Right lung (tissue), 5 donors: ENCODE data around the gene TUNAR. TPM values are rescaled to one million over a fixed set of nuclear protein-coding genes. Genes with fewer than 3 reads are reported as not detected.

ENCODE experiments used
- DNase-seq, 2 donors: peaks; one replicate each; pipeline ENCODE4 v3.0.0-alpha.2; 2013
- polyA plus RNA-seq, 5 donors: library from polyadenylated mRNA; unstranded; fragments of 120-200 nt; gene quantifications; one replicate each; pipeline versions ENCODE4 v1.2.1 to v1.2.3, GENCODE V29; 2013; ENCODE audit warnings: inconsistent platforms in 1 of 5, low replicate concordance in 1 of 5; ENCODE audit not compliant: insufficient read length in 5 of 5, insufficient read depth in 1 of 5

TUNAR gene
- polyA plus RNA-seq, 5 donors, result 0.09 to 0.23 (median 0.12) TPM; not detected in 1

DNA sequence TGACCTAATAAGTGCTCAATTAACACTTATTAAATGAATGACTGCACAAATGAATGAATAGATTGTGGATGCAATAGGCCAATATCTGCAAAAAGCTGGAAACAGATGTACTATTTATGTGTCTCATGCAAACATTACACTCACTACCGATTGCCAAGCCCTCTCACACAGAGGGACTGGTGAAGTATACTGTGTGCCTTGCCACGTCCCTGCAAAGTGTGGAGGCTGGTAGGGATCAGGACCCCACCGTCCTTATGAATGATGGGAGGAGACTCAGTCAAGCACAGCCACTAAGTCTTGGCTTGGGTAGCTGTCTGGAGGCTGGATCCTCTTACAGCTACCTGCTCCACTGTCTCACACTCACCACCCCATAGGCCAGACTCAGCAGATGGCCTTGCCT lies 3.9 kb upstream of the TUNAR start:
- no peak for DNase-seq

- no peak for DNase-seq
Measured at GRCh38 chr14:95875831-95876760, 536 bp upstream of the TUNAR start.

DNA sequence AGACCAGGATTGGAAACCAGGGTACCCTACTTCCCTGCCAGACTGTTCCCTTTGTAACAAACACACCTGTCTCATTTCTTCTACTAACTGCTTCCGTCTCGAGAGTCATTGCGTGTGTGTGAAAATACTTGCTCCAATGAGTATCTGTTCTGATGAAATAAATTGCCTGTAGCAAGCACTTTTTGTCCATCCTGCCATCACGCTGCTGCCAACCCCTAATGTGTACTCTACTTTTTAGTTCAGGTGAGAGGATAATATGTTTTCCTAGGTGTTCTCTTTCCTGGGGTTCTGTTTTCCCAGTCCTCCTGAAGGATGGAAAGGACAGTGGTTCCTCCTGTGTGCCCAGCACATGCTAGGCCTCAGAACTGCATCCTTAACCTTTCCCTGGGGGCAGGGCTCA lies 1.0 kb downstream of the TUNAR start:
- no peak for DNase-seq

DNA sequence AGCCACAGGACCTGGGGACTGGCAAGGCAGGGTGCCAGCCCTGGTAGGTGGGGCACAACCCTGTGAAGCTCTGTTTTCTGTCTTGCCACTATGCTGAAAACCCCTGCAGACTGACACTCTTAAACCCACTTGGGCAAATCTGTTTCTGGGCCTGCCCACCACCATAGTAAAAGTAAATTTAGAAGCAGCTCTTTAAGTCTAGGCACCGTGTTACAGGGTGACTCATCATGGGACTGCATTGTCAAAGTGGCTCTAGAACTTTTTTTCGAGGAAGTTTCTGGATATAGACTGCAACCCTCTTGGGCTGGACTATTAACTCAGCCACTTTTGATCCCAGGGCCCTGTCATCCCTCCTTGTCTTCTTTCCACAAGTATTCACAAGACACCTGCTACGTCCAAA lies 7.7 kb downstream of the TUNAR start:
- no peak for DNase-seq

DNA sequence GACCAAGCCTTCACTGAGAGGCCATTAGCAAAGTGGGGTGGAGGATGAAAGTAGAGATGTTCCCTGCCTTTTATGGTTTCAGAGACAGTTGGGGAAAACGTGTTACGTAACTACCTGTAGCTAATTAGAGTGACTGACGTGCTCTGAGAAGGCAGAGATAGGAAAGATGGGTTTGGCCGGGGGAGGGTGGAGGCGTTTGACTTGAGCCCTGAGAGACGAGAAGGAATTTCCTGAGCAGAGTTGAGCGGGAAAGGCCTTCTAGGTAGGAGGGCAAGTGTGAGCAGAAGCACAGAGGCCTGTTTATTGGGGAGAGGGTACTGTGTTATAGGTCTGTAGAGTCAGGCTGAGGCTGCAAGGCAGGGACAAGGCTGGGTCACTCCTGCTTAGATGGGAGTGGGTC lies 8.6 kb downstream of the TUNAR start:
- no peak for DNase-seq

GRCh38 chr14:95885866-95886265 lies 9.2 kb downstream of the TUNAR start:
- DNase-seq, result no peak

GRCh38 chr14:95886366-95887056 lies 9.9 kb downstream of the TUNAR start:
- DNase-seq, result no peak

GRCh38 chr14:95887351-95887750 lies 10.7 kb downstream of the TUNAR start:
- DNase-seq, result no peak

- no peak for DNase-seq
Measured at GRCh38 chr14:95889236-95889979, 12.8 kb downstream of the TUNAR start.

- no peak for DNase-seq
Measured at GRCh38 chr14:95891742-95892141, 15.1 kb downstream of the TUNAR start.

DNA sequence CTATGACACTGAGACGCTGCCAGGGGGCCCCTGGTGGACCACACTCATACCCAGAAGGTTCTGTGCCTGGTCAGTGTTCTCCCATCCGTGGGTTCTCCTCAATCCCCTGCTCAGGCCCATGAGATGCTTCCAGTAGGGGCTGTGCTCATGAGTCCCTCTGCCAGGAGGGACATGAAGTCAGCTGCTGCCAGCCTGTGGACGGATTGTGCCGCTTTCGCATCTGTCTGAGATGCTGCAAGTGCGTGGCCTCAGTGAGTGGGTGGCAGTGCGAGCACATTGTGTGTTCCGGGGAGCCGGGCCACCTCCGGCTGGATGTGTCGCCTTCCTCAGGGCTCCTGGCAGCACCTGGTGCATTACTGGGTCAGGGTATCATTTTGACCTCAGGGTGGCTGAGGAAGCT lies 15.5 kb downstream of the TUNAR start:
- DNase-seq, result no peak

DNA sequence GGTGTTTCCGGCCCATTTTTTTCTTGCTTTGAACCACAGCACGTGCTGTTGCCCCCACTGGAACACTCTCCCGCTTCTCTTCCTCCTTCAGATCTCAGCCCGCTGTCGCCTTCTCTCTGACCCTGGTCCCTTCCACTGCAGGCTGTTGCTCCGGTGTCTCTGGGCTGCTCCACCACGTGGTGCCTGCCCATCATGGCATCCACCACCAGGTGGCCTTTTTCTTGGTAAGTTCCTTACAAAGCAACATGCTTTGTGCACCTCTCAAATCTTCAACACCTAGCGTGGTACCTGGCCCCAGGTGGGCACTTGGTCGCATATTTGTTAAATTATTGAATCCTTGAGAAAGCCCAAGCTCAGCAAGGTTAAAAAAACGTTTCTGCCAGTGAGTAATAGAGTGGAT lies 19.1 kb downstream of the TUNAR start:
- no peak for DNase-seq

- DNase-seq, result no peak
Measured at GRCh38 chr14:95896498-95897135, 20.0 kb downstream of the TUNAR start.

GRCh38 chr14:95897280-95897679 lies 20.6 kb downstream of the TUNAR start:
- no peak for DNase-seq

- no peak for DNase-seq
Measured at GRCh38 chr14:95901054-95901453, 24.4 kb downstream of the TUNAR start.

- no peak for DNase-seq
Measured at GRCh38 chr14:95902273-95902826, 25.7 kb downstream of the TUNAR start.

DNA sequence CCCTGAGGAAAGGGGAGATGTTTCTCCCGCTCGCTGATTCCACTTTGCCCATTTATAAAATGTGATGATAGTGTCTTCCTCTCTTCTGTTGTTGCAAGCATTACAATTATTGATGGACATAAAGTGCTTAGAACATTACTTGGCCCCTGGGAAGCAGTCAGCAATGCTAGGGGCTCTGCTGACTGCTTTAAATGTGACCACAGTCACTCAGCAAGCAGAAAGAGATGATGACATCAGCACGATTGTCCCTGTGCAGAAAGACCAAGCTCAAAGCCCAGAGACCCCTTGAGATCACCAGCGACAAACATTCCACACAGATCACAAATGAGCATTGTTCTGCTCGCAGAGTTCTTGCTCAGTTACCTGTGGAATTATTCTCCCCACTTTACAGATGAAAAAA lies 26.5 kb downstream of the TUNAR start:
- no peak for DNase-seq

GRCh38 chr14:95903616-95904107 lies 27.0 kb downstream of the TUNAR start:
- no peak for DNase-seq

DNA sequence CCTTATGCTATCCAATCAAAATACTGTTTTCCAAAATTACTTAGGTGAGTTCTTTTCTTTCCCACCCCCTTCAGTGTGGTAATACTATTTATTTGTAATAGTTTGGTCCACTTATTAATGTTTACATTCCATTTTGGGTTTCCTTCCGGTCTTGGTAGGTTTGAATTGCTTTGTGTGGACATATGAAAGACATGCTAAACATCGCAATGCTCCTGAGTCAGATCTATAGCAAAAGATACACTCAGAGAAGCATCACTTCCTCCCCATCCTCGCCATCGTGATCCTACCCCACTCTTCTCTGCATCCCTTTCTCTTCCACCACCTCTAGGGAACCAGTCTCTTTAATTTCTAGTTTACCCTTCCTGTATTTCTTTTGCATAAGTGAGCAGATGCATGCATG lies 30.0 kb downstream of the TUNAR start:
- no peak for DNase-seq

DNA sequence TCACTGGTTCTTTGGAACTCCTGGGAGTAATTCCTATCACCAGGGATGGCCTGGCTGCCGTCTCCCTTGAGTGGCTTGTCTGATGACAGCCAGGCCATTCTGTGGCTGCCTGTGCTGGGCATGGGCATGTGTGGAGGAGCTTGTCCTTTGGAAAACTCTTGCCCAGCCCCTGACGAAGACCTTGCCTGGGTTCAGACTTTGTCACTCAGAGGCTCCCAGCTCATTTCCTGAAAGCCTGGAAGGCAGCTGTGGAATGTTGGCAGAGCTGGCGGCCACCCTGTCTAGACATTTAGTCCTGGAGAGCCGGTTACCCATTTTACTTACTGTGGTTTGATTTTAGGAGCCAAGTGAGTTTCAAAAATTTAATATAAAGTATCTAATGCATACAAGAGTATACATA lies 34.0 kb downstream of the TUNAR start:
- no peak for DNase-seq

GRCh38 chr14:95911456-95911855 lies 34.8 kb downstream of the TUNAR start:
- DNase-seq, result no peak
